ENCODE measurements around the gene KRTAP4-4.
A peak's percentile ranks its signal among the peaks of the same experiment; 100 is the strongest.
"Not testable (repeated sequence)": the region's sequence is repeated elsewhere in the genome, so short reads cannot be mapped to it uniquely, and the experiment has no call there.

The KRTAP4-4 gene

GRCh38 chr17:41133880-41134735 is 26.4 kb downstream of the KRTAP4-4 start:
- no peak for TF ChIP-seq Cebpa-rat (IDR thresholded peaks at IDR 0.05)
- peak overlapping the region in 2 of 11 experiments; percentile 23 to 33; a peak in 3 of 22 replicates for H3K27ac ChIP-seq
- peak overlapping the region; percentile 17 to 55 (median 36); a peak in 15 of 22 replicates for H3K4me2 ChIP-seq
- no peaks in the 10 kb centered on the region for H4K20me1 ChIP-seq
- H3K36me3 ChIP-seq, result no peaks in the 10 kb centered on the region
- H3K9ac ChIP-seq, result no peak overlapping the region
- peaks cover 9 to 33% (median 13%) of the 10 kb centered on the region in 10 experiments; a peak in 19 of 20 replicates for H3K4me1 ChIP-seq
- H3K27me3 ChIP-seq, result no peaks in the 10 kb centered on the region
- peaks cover 9 to 27% (median 18%) of the 10 kb centered on the region in 11 experiments; a peak in 16 of 22 replicates for H3K9me3 ChIP-seq (replicated peaks in 1 of 11)
- H3K4me3 ChIP-seq, result no peak overlapping the region

DNA sequence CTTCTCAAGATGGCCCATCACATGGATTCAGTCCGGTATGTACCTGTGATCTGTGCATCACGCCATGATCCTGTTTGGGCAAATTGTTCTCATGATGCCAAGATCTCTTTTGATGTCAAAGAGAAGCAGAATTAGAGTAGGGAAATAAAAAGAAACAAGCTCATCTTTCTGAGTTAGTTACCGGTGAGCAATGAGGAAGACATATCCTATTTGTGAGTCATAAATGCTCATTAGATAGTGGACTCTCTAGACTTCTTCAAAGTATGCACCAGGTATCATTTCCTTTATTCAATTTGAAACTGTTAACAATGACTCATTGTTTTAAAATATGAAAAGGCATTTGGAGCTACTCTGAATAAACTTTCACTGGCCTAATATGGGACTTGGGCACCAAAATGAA is 28.6 kb downstream of the KRTAP4-4 start:
- TF ChIP-seq Cebpa-rat (IDR thresholded peaks at IDR 0.05), result no peak
- H3K9me3 ChIP-seq (replicated peaks in 1 of 11), result peaks cover 0 to 9% (median 3%) of the 10 kb centered on the region in 11 experiments; a peak in 8 of 22 replicates
- no peaks in the 10 kb centered on the region for H3K27me3 ChIP-seq
- peaks cover 9 to 33% (median 13%) of the 10 kb centered on the region in 10 experiments; a peak in 19 of 20 replicates for H3K4me1 ChIP-seq
- no peak overlapping the region for H3K9ac ChIP-seq
- H3K4me2 ChIP-seq, result peak overlapping the region in 2 of 11 experiments; percentile 0 to 19; a peak in 2 of 22 replicates
- H3K27ac ChIP-seq, result no peak overlapping the region
- H4K20me1 ChIP-seq, result no peaks in the 10 kb centered on the region
- no peaks in the 10 kb centered on the region for H3K36me3 ChIP-seq
- H3K4me3 ChIP-seq, result no peak overlapping the region

DNA sequence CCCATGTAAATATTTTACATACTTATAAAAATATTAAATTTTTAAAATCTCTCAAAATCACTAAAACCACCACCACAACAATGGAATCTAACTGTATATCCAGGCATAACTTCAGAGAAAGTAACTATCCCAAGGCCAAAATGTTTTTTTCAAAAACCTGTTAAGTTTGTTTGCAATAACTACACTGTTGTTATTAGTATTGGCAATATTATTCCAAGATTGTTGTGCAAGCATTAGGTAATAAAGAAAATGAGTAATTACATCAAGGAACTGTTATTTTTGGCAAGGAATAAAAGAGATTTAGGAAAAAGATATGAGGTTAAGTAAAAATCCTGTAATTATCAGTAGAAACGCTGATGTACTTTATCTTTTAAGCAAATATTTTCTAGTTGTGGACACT is 33.2 kb downstream of the KRTAP4-4 start:
- H3K27ac ChIP-seq, result no peak overlapping the region
- H3K36me3 ChIP-seq, result no peaks in the 10 kb centered on the region
- H3K4me1 ChIP-seq, result peaks cover 12 to 36% (median 22%) of the 10 kb centered on the region in 10 experiments; a peak in 18 of 20 replicates
- no peak overlapping the region for H3K4me3 ChIP-seq
- TF ChIP-seq Cebpa-rat (IDR thresholded peaks at IDR 0.05), result no peak
- H3K4me2 ChIP-seq, result no peak overlapping the region
- H4K20me1 ChIP-seq, result no peaks in the 10 kb centered on the region
- no peaks in the 10 kb centered on the region for H3K27me3 ChIP-seq
- H3K9ac ChIP-seq, result no peak overlapping the region
- peaks cover 2 to 36% (median 25%) of the 10 kb centered on the region in 11 experiments for H3K9me3 ChIP-seq (replicated peaks in 1 of 11)

GRCh38 chr17:41126412-41126811 is 34.1 kb downstream of the KRTAP4-4 start:
- H4K20me1 ChIP-seq, result no peaks in the 10 kb centered on the region
- no peak for TF ChIP-seq Cebpa-rat (IDR thresholded peaks at IDR 0.05)
- no peak overlapping the region for H3K4me2 ChIP-seq
- H3K4me1 ChIP-seq, result peaks cover 12 to 27% (median 22%) of the 10 kb centered on the region in 10 experiments; a peak in 18 of 20 replicates
- peaks cover 7 to 42% (median 32%) of the 10 kb centered on the region in 11 experiments for H3K9me3 ChIP-seq (replicated peaks in 1 of 11)
- H3K9ac ChIP-seq, result no peak overlapping the region
- H3K4me3 ChIP-seq, result no peak overlapping the region
- H3K36me3 ChIP-seq, result no peaks in the 10 kb centered on the region
- no peaks in the 10 kb centered on the region for H3K27me3 ChIP-seq
- no peak overlapping the region for H3K27ac ChIP-seq

- Histone ChIP-seq H3K27me3 (no peaks in the 10 kb centered on the region), H3K9ac (no peak overlapping the region)
Observed at GRCh38 chr17:41125064-41125463, 35.5 kb downstream of the KRTAP4-4 start.

GRCh38 chr17:41123991-41124371 is 36.6 kb downstream of the KRTAP4-4 start, which contains the start of gene KRTAP4-12:
Gene KRTAP4-12, minus strand, starts transcription at chr17:41124182. Its CDS starts 60 bp downstream, at chr17:41124122.
- not testable (repeated sequence) for H3K9ac ChIP-seq, H4K20me1 ChIP-seq, H3K36me3 ChIP-seq, H3K27me3 ChIP-seq
- Histone ChIP-seq H3K27ac (peak within 1 kb of the TSS in 1 of 11 experiments; percentile 1; a peak in 2 of 22 replicates), H3K4me3 (0 out of 20 replicates have a peak within 1 kb of the TSS, but pooled peaks of 1 of the 10 experiments have one; percentile 4), H3K9me3 (replicated peaks in 1 of 11) (peaks cover 7 to 44% (median 32%) of the 10 kb centered on the region in 11 experiments), H3K4me2 (peak within 1 kb of the TSS; percentile 12 to 60 (median 35); a peak in 16 of 22 replicates), H3K4me1 (peaks cover 24 to 42% (median 36%) of the 10 kb centered on the region in 10 experiments)

More at GRCh38 chr17:41125064-41125463, 35.5 kb downstream of the KRTAP4-4 start:
- Histone ChIP-seq H3K27ac (no peak overlapping the region), H3K4me2 (0 out of 22 replicates have a peak overlapping the region, but pooled peaks of 1 of the 11 experiments have one; percentile 29), H3K4me1 (peaks cover 20 to 38% (median 28%) of the 10 kb centered on the region in 10 experiments), H3K4me3 (no peak overlapping the region), H3K9me3 (replicated peaks in 1 of 11) (peaks cover 7 to 43% (median 32%) of the 10 kb centered on the region in 11 experiments), H3K36me3 (no peaks in the 10 kb centered on the region), H4K20me1 (no peaks in the 10 kb centered on the region)
- no peak for TF ChIP-seq Cebpa-rat (IDR thresholded peaks at IDR 0.05)

- H3K36me3 ChIP-seq, H3K27ac ChIP-seq, H3K9ac ChIP-seq, H4K20me1 ChIP-seq, H3K27me3 ChIP-seq: not testable (repeated sequence)
- Histone ChIP-seq H3K9me3 (replicated peaks in 1 of 11) (peaks cover 7 to 47% (median 34%) of the 10 kb centered on the region in 11 experiments), H3K4me1 (peaks cover 24 to 48% (median 36%) of the 10 kb centered on the region in 10 experiments), H3K4me3 (0 out of 20 replicates have a peak overlapping the region, but pooled peaks of 1 of the 10 experiments have one; percentile 4), H3K4me2 (peak overlapping the region in 10 of 11 experiments; percentile 12 to 60 (median 36); a peak in 16 of 22 replicates)
Observed at GRCh38 chr17:41123292-41123990, 37.1 kb downstream of the KRTAP4-4 start.

DNA sequence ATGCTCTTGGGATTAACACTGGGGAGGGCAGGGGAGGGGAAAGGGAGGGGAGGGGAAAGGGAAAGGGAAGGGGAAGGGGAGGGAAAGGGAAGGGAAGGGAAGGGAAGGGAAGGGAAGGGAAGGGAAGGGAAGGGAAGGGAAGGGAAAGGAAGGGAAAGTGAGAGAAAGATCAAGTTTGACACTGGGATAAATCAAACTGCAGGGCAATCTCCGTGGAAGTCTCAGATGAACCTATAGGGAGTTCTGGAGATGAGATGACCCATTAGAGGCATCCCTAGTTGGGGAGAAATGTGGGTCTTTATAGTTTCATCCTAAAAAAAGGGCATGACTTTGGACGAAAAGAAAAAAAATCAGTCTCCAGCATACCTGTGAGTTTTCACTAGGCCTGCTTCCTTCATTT is 38.8 kb downstream of the KRTAP4-4 start:
- no peaks in the 10 kb centered on the region for H3K27me3 ChIP-seq

DNA sequence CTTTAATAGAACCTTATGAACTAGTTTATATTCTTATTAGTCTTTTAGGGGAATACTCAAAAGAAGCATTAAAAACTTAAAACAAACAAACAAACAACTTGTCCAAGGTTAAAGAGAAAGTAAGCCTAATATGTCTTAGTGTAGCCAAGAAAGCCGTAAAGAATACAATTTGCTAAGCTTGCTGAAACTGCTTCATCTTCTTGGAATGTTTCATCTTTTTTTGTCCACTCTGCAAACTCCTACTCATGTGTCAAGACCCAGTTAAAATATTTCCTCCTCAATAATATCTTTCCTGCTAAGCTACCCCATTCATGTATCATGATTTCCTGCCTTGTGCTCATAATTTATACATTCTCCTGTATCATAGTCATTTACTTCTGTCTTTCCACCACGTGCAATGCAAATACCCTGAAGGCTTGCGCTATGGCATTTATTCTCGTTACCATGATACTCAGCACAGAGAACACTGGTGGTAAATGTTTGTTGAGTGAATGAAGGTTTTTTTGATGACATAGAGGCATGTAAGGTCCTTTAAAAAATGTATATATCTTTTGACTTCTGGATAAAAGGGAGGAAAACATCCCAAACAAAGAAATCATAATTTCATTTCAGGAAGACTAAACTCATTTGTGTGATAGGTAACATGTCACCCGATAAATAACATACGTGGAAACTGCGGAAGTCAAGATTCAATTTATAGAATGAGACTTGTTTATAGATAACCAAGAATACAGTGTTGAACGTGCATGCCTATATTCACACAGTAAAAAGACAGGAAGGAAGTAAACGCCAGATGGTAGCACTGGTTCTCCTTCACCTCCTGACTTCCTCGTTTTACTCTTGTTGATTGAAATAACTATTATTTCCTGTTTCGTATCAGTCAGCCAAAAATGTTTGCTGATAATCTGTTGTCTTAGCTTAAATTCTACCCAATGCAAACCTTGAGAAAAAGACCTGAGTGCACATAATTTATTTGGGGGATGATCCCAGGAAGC is 40.6 kb downstream of the KRTAP4-4 start:
- H3K27me3 ChIP-seq, H3K36me3 ChIP-seq, H4K20me1 ChIP-seq: not testable (repeated sequence)
- peaks cover 7 to 46% (median 32%) of the 10 kb centered on the region in 11 experiments for H3K9me3 ChIP-seq (replicated peaks in 1 of 11)
- H3K9ac ChIP-seq, result peak overlapping the region in 9 of 11 experiments; percentile 47 to 68 (median 59); a peak in 15 of 22 replicates
- H3K4me1 ChIP-seq, result peaks cover 23 to 60% (median 34%) of the 10 kb centered on the region in 10 experiments
- peak overlapping the region in 5 of 10 experiments; percentile 20 to 43 (median 33); a peak in 5 of 20 replicates for H3K4me3 ChIP-seq
- H3K4me2 ChIP-seq, result peak overlapping the region; percentile 63 to 89 (median 80)
- H3K27ac ChIP-seq, result peak overlapping the region; percentile 69 to 91 (median 82); a peak in 21 of 22 replicates

More for the DNA sequence above, 38.8 kb downstream of the KRTAP4-4 start:
- H3K27ac ChIP-seq, result no peak overlapping the region
- no peak overlapping the region for H3K4me3 ChIP-seq
- H3K4me2 ChIP-seq, result no peak overlapping the region
- no peak for TF ChIP-seq Cebpa-rat (IDR thresholded peaks at IDR 0.05)
- H4K20me1 ChIP-seq, result no peaks in the 10 kb centered on the region
- H3K9me3 ChIP-seq (replicated peaks in 1 of 11), result peaks cover 7 to 54% (median 34%) of the 10 kb centered on the region in 11 experiments
- no peaks in the 10 kb centered on the region for H3K36me3 ChIP-seq
- H3K9ac ChIP-seq, result no peak overlapping the region
- peaks cover 28 to 53% (median 36%) of the 10 kb centered on the region in 10 experiments for H3K4me1 ChIP-seq
